ENCODE data around the gene NAGS.

The NAGS gene

DNA sequence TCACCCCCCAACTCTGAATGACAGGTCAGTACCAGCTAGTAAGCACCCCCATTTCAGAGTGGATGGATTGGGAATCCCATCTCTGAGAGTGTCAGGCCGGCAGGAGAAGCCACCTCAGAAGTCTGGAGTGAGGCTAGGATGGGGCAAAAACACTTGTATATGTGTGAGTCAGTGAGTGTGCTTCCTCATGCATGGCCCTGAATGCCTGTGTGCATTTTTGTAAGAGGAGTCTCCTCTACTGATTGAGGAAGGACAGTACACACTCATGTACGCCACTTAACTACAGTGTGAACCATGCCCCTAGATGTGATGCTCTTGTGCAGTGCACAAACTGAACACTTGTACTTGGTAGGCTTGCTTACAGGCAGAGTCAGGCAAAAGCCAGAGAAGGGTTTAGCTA lies 22.3 kb upstream of the NAGS start:
- no peaks in the 10 kb centered on the region for H3K79me2 ChIP-seq (ENCODE audit: insufficient read depth, low read length)
- H3K9me2 ChIP-seq (replicated peaks; ENCODE audit: insufficient read depth, low read length): no peaks in the 10 kb centered on the region
- H3K27me3 ChIP-seq (ENCODE audit: low read length): no peaks in the 10 kb centered on the region
- no peaks in the 10 kb centered on the region for H3K36me3 ChIP-seq (ENCODE audit: low read length)
- H4K20me1 ChIP-seq (ENCODE audit: low read depth, low read length): no peaks in the 10 kb centered on the region
- TF ChIP-seq, protein P1, sequence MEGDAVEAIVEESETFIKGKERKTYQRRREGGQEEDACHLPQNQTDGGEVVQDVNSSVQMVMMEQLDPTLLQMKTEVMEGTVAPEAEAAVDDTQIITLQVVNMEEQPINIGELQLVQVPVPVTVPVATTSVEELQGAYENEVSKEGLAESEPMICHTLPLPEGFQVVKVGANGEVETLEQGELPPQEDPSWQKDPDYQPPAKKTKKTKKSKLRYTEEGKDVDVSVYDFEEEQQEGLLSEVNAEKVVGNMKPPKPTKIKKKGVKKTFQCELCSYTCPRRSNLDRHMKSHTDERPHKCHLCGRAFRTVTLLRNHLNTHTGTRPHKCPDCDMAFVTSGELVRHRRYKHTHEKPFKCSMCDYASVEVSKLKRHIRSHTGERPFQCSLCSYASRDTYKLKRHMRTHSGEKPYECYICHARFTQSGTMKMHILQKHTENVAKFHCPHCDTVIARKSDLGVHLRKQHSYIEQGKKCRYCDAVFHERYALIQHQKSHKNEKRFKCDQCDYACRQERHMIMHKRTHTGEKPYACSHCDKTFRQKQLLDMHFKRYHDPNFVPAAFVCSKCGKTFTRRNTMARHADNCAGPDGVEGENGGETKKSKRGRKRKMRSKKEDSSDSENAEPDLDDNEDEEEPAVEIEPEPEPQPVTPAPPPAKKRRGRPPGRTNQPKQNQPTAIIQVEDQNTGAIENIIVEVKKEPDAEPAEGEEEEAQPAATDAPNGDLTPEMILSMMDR (IDR thresholded peaks at IDR 0.05; ENCODE audit: insufficient read depth, low read length, poor library complexity, severe bottlenecking): no peak
- TF ChIP-seq EZH2phosphoT487 (conservative IDR thresholded peaks at IDR 0.05; ENCODE audit: low read length): no peak
- no peaks in the 10 kb centered on the region for H3F3A ChIP-seq (ENCODE audit: insufficient read depth)
- no peak overlapping the region for H3K9ac ChIP-seq (ENCODE audit: low read length)
- no peak overlapping the region for H3K27ac ChIP-seq (ENCODE audit: low read depth, low read length)
- H2AFZ ChIP-seq (ENCODE audit: low read depth, low read length, severe bottlenecking): no peak overlapping the region
- no peaks in the 10 kb centered on the region for H3K9me3 ChIP-seq (ENCODE audit: insufficient read depth, low read length)
- H3K4me2 ChIP-seq (ENCODE audit: low read depth, low read length, poor library complexity, severe bottlenecking): no peak overlapping the region
- H3K4me3 ChIP-seq (ENCODE audit: insufficient read depth, low read length, poor library complexity, severe bottlenecking): no peak overlapping the region

DNA sequence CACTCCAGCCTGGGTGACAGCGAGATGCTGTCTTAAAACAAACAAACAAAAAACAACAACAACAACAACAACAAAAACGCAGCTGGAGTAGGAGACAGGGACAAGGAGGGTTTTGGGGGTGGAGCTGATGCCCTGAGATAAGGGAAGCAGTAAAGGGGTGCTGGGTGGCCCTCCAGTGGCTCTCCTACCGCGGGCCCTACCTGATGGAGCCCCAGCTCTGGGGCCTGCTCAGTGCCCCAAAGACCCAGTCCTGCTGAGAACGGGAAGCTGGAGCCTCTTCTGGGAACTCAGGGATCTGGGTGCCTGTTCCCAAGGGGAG lies 21.3 kb upstream of the NAGS start:
- no peak overlapping the region for H3K9ac ChIP-seq (ENCODE audit: low read length)
- no peak for TF ChIP-seq EZH2phosphoT487 (conservative IDR thresholded peaks at IDR 0.05; ENCODE audit: low read length)
- TF ChIP-seq, protein P1 (IDR thresholded peaks at IDR 0.05; ENCODE audit: insufficient read depth, low read length, poor library complexity, severe bottlenecking): no peak
- no peaks in the 10 kb centered on the region for H3K9me2 ChIP-seq (replicated peaks; ENCODE audit: insufficient read depth, low read length)
- no peak overlapping the region for H3K4me3 ChIP-seq (ENCODE audit: insufficient read depth, low read length, poor library complexity, severe bottlenecking)
- H3K27me3 ChIP-seq (ENCODE audit: low read length): no peaks in the 10 kb centered on the region
- no peaks in the 10 kb centered on the region for H3K36me3 ChIP-seq (ENCODE audit: low read length)
- no peaks in the 10 kb centered on the region for H3F3A ChIP-seq (ENCODE audit: insufficient read depth)
- no peaks in the 10 kb centered on the region for H3K9me3 ChIP-seq (ENCODE audit: insufficient read depth, low read length)
- no peaks in the 10 kb centered on the region for H3K79me2 ChIP-seq (ENCODE audit: insufficient read depth, low read length)
- H3K4me2 ChIP-seq (ENCODE audit: low read depth, low read length, poor library complexity, severe bottlenecking): no peak overlapping the region
- no peaks in the 10 kb centered on the region for H4K20me1 ChIP-seq (ENCODE audit: low read depth, low read length)
- no peak overlapping the region for H3K27ac ChIP-seq (ENCODE audit: low read depth, low read length)
- no peak overlapping the region for H2AFZ ChIP-seq (ENCODE audit: low read depth, low read length, severe bottlenecking)

DNA sequence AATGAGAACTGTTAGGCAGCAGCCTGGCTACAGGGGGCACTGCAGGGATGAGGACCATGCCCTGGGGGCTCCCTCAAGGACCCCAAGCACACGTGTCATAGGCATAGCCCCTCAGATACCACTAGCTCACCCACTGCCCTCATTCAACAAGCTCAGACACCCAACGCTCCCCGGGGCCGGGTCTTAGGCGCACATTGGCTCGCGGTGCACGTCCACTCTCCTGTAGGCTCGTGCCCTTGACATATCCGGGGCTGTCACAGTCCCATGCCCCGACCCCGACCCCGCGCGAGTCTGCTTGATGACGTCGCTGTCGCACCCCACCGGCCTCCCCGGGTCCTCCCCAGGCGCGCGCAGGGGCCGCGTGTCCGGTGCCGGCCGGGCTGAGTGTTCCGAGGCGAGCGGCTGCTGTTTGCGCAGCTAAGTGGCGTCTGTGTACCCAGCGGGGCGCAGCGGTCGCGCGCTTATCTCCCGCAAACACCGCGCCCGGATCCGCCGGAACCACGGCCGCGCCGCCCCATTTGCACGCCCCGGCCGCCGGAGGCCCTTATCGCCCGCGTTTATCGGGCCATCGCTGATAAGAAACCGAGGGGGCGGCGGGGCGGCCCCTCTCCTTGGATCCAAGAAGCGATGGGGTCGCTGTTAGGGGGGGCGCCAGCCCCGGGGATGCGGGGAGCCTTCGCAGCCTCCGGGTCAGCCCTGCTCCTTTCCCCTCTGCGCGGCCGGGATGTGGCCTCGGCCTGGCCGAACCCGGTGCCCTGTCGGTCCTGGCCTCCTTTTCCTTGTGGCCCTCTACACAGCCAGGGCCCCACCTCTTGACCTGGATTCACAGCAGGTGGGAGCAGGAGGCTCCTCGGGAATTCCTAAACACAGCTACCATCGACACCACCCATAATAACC lies 20.7 kb upstream of the NAGS start:
- H3K36me3 ChIP-seq (ENCODE audit: low read length): no peaks in the 10 kb centered on the region
- H3K9ac ChIP-seq (ENCODE audit: low read length): no peak overlapping the region
- no peaks in the 10 kb centered on the region for H3K9me3 ChIP-seq (ENCODE audit: insufficient read depth, low read length)
- H3K4me2 ChIP-seq (ENCODE audit: low read depth, low read length, poor library complexity, severe bottlenecking): no peak overlapping the region
- TF ChIP-seq EZH2phosphoT487 (conservative IDR thresholded peaks at IDR 0.05; ENCODE audit: low read length): no peak
- TF ChIP-seq, protein P1 (IDR thresholded peaks at IDR 0.05; ENCODE audit: insufficient read depth, low read length, poor library complexity, severe bottlenecking): no peak
- H3K27ac ChIP-seq (ENCODE audit: low read depth, low read length): no peak overlapping the region
- H3K27me3 ChIP-seq (ENCODE audit: low read length): no peaks in the 10 kb centered on the region
- no peaks in the 10 kb centered on the region for H3F3A ChIP-seq (ENCODE audit: insufficient read depth)
- H4K20me1 ChIP-seq (ENCODE audit: low read depth, low read length): no peaks in the 10 kb centered on the region
- no peaks in the 10 kb centered on the region for H3K79me2 ChIP-seq (ENCODE audit: insufficient read depth, low read length)
- no peaks in the 10 kb centered on the region for H3K9me2 ChIP-seq (replicated peaks; ENCODE audit: insufficient read depth, low read length)
- H2AFZ ChIP-seq (ENCODE audit: low read depth, low read length, severe bottlenecking): no peak overlapping the region
- no peak overlapping the region for H3K4me3 ChIP-seq (ENCODE audit: insufficient read depth, low read length, poor library complexity, severe bottlenecking)
